ENCODE data around the gene GNA12. TPM values are rescaled to one million over a fixed set of nuclear protein-coding genes. Genes with fewer than 3 reads are reported as not detected.

The GNA12 gene
- total RNA-seq, 1 donor from 2014 or later, result 43.0 TPM

DNA sequence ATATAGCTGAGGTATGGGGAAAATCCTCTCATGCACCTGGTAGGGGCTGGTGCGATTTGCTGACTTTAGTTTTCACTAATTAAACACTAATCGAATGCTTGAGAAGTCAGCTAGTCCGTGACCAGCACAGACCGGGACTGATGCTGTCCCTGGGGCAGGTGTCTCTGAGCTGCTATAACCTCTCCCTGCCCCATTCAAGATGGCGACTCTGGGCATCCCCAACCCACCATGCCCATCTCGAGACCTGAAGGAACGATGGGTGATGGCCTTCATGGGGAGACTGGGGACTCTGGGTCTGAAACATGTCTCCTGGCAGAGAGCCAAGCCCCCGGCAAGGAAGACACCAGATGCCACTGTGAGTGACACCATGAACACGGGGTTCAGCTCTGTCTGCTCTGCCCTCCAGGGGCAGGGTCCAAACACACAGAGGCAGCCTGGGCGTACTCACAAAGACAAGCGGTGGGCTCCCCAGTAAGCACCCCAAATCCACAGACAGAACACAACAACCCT is 57.4 kb downstream of the GNA12 start:
- H3K4me3 ChIP-seq, result no peak overlapping the region
- H3K4me1 ChIP-seq, result peaks cover 48% of the 10 kb centered on the region
- TF ChIP-seq CTCF (IDR thresholded peaks at IDR 0.05; ENCODE audit: borderline replicate concordance), result no peak
- no peaks in the 10 kb centered on the region for H3K27me3 ChIP-seq (ENCODE audit: low read depth)
- no peak for DNase-seq
- H3K36me3 ChIP-seq, result peaks cover 7% of the 10 kb centered on the region
- intact Hi-C loops (cut with micrococcal nuclease), result no loop called here
- H3K27ac ChIP-seq (replicated peaks), result no peak overlapping the region
- no peaks in the 10 kb centered on the region for H3K9me3 ChIP-seq (replicated peaks)

DNA sequence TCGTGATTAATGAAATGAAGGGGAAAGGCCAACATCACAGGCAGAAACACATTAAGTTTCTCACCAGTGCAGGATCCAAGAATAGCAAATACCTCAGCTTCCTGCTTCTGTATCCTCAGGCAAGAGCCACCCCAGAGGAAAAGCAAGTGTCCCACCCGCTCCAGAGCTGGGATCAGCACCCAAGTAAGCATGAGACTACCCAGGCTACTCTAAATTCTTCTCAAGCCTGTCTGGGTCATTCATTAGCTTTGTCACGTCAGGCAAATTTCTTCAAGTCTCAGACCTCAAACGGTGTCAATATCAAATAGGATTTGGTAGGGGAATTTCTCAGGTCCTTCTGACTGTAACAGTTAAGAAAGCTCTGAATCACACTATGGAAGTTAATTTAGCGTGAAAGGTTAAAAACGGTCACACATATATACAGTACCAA is 59.0 kb downstream of the GNA12 start:
- Histone ChIP-seq H3K4me1 (peaks cover 57% of the 10 kb centered on the region), H3K9me3 (replicated peaks) (no peaks in the 10 kb centered on the region), H3K27me3 (ENCODE audit: low read depth) (no peaks in the 10 kb centered on the region), H3K27ac (replicated peaks) (peak overlapping the region; percentile 76), H3K4me3 (no peak overlapping the region), H3K36me3 (no peaks in the 10 kb centered on the region)
- no peak for DNase-seq
- no peak for TF ChIP-seq CTCF (IDR thresholded peaks at IDR 0.05; ENCODE audit: borderline replicate concordance)
- intact Hi-C loops (cut with micrococcal nuclease), result no loop called here

- no peak for TF ChIP-seq CTCF (IDR thresholded peaks at IDR 0.05; ENCODE audit: borderline replicate concordance)
Measured at GRCh38 chr7:2782565-2782964, 61.5 kb downstream of the GNA12 start.

DNA sequence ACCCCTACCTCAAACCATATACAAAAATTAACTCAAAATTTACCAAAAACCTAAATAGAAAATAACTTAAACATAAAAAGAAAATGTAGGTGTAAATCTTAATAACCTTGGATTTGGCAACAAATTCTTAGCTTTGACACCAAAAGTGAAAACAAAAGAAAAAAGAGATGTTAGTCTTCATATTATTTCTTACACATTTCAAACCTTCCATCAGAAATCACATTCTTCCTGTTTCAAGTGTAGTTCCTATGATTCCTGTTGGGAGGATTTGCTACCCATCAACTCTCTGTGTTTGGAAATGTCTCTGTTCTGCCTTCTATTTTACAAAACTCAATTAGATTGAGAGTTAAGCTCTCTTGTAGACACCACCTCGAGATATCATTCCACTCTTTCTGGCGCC is 62.0 kb downstream of the GNA12 start:
- no peaks in the 10 kb centered on the region for H3K27me3 ChIP-seq (ENCODE audit: low read depth)
- no peak overlapping the region for H3K4me3 ChIP-seq
- intact Hi-C loops (cut with micrococcal nuclease), result no loop called here
- no peak for DNase-seq
- peaks cover 37% of the 10 kb centered on the region for H3K4me1 ChIP-seq
- H3K9me3 ChIP-seq (replicated peaks), result no peaks in the 10 kb centered on the region
- H3K27ac ChIP-seq (replicated peaks), result no peak overlapping the region
- H3K36me3 ChIP-seq, result no peaks in the 10 kb centered on the region
- TF ChIP-seq CTCF (IDR thresholded peaks at IDR 0.05; ENCODE audit: borderline replicate concordance), result no peak

More at GRCh38 chr7:2782565-2782964, 61.5 kb downstream of the GNA12 start:
- no peak overlapping the region for H3K27ac ChIP-seq (replicated peaks)
- peaks cover 41% of the 10 kb centered on the region for H3K4me1 ChIP-seq
- no peak for DNase-seq
- no peaks in the 10 kb centered on the region for H3K9me3 ChIP-seq (replicated peaks)
- no peak overlapping the region for H3K4me3 ChIP-seq
- intact Hi-C loops (cut with micrococcal nuclease), result no loop called here
- no peaks in the 10 kb centered on the region for H3K27me3 ChIP-seq (ENCODE audit: low read depth)
- H3K36me3 ChIP-seq, result no peaks in the 10 kb centered on the region

GRCh38 chr7:2781636-2782035 is 62.5 kb downstream of the GNA12 start:
- no peak overlapping the region for H3K27ac ChIP-seq (replicated peaks)
- H3K36me3 ChIP-seq, result no peaks in the 10 kb centered on the region
- H3K9me3 ChIP-seq (replicated peaks), result no peaks in the 10 kb centered on the region
- intact Hi-C loops (cut with micrococcal nuclease), result no loop called here
- H3K4me3 ChIP-seq, result no peak overlapping the region
- no peaks in the 10 kb centered on the region for H3K27me3 ChIP-seq (ENCODE audit: low read depth)
- DNase-seq, result no peak
- no peak for TF ChIP-seq CTCF (IDR thresholded peaks at IDR 0.05; ENCODE audit: borderline replicate concordance)
- H3K4me1 ChIP-seq, result peaks cover 32% of the 10 kb centered on the region
